CD4-positive, alpha-beta T cell treated with Interleukin-15 for 1 hour (primary cell): ENCODE measurements around the gene MNT.

Source experiments
- DNase-seq: peaks from one replicate; pipeline ENCODE4 v3.0.0-alpha.2; 2020

MNT gene

GRCh38 chr17:2362881-2363280 lies 38.0 kb downstream of the MNT start:
- no peak for DNase-seq

GRCh38 chr17:2362416-2362815 lies 38.4 kb downstream of the MNT start:
- DNase-seq: no peak

GRCh38 chr17:2362016-2362415 lies 38.8 kb downstream of the MNT start:
- DNase-seq: no peak

GRCh38 chr17:2361010-2361760 lies 39.7 kb downstream of the MNT start:
- no peak for DNase-seq

GRCh38 chr17:2357931-2358434 lies 42.9 kb downstream of the MNT start:
- DNase-seq: no peak

- DNase-seq: no peak
Measured at GRCh38 chr17:2357237-2357636, 43.6 kb downstream of the MNT start.

- no peak for DNase-seq
Measured at GRCh38 chr17:2354311-2354710, 46.5 kb downstream of the MNT start.

GRCh38 chr17:2351269-2351668 lies 49.6 kb downstream of the MNT start:
- DNase-seq: no peak

GRCh38 chr17:2347805-2348685 lies 52.8 kb downstream of the MNT start:
- DNase-seq: no peak

- DNase-seq: no peak
Measured at GRCh38 chr17:2346475-2346874, 54.4 kb downstream of the MNT start.

GRCh38 chr17:2344528-2344927 lies 56.3 kb downstream of the MNT start:
- no peak for DNase-seq

- no peak for DNase-seq
Measured at GRCh38 chr17:2343421-2343820, 57.4 kb downstream of the MNT start.

GRCh38 chr17:2338315-2338657 lies 62.6 kb downstream of the MNT start:
- no peak for DNase-seq

GRCh38 chr17:2337544-2338314 lies 63.1 kb downstream of the MNT start:
- DNase-seq: peak; percentile 55

GRCh38 chr17:2336852-2337543 lies 63.9 kb downstream of the MNT start, which contains the start of gene SGSM2:
TSS of gene SGSM2 (plus strand) at chr17:2337501. CDS start at chr17:2337689, 188 bp downstream.
- peak; percentile 74 for DNase-seq

- DNase-seq: peak; percentile 84
Measured at GRCh38 chr17:2336215-2336851, 64.5 kb downstream of the MNT start, which contains the start of gene TSR1. TSS of gene TSR1 (minus strand) at chr17:2336457. CDS start at chr17:2336427, 30 bp downstream.

- DNase-seq: no peak
Measured at GRCh38 chr17:2335726-2336214, 65.1 kb downstream of the MNT start.
